ENCODE results near the gene TNS1.

Gene TNS1

DNA sequence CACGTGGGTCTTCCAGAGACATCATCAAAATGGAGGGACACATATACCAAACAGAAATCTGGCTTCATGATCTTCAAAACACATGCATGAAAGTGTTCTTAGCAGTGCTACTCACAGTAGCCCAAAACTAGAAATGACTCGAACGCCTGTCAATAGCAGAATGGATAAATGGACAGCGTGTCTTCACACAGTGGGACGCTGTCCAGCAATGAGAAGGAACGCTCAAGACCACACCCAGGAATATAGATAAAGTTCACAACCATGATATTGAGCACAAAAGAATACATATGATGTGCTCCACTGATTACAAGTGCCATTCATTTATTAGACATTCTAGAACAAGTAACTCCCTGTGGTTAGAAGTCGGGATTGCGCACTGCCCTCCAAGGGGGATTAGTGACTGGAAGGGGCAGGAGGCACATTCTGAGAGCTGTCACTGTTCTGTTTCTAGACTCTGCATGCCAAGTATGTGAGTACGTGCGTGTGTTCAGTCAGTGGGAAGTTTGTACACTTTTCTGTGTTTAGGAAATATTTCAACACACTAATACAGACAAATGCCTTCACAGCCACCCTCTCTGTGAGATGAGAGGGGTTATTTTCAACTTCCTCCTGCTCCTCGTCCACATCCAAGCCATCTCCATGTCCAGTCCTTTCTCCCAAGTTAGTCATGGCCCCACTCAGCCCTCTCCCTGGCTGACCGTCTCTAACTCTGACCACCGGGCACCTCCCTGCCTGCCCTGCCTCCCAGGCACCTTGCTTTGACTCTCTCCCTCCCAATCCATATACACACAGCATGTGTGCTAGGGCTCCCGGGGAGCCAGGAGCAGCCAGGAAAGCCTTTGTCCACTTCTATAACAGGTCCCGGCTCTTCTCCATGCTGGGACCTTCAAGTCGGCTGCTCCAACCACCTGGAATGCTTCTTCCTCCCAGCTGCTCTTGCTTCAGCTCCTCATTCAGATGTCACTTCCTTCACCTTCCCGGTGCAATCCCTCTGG is 26.9 kb upstream of the TNS1 start:
- H3K9me3 ChIP-seq (ENCODE audit: control insufficient read depth, low read length), result no peaks in the 10 kb centered on the region
- H3K27ac ChIP-seq (ENCODE audit: insufficient read depth, low read length, poor library complexity, severe bottlenecking), result no peak overlapping the region
- no peak for DNase-seq
- H3K4me1 ChIP-seq (ENCODE audit: control insufficient read depth, insufficient read depth, low read length, poor library complexity, severe bottlenecking), result peaks cover 4% of the 10 kb centered on the region
- H3K4me3 ChIP-seq (ENCODE audit: insufficient read depth, low read depth, low read length, poor library complexity, severe bottlenecking), result no peak overlapping the region
- no peaks in the 10 kb centered on the region for H3K36me3 ChIP-seq (ENCODE audit: control insufficient read depth, insufficient read depth, low read length)
- no peaks in the 10 kb centered on the region for H3K27me3 ChIP-seq (replicated peaks; ENCODE audit: control insufficient read depth, insufficient read depth, low read length, poor library complexity, severe bottlenecking)

DNA sequence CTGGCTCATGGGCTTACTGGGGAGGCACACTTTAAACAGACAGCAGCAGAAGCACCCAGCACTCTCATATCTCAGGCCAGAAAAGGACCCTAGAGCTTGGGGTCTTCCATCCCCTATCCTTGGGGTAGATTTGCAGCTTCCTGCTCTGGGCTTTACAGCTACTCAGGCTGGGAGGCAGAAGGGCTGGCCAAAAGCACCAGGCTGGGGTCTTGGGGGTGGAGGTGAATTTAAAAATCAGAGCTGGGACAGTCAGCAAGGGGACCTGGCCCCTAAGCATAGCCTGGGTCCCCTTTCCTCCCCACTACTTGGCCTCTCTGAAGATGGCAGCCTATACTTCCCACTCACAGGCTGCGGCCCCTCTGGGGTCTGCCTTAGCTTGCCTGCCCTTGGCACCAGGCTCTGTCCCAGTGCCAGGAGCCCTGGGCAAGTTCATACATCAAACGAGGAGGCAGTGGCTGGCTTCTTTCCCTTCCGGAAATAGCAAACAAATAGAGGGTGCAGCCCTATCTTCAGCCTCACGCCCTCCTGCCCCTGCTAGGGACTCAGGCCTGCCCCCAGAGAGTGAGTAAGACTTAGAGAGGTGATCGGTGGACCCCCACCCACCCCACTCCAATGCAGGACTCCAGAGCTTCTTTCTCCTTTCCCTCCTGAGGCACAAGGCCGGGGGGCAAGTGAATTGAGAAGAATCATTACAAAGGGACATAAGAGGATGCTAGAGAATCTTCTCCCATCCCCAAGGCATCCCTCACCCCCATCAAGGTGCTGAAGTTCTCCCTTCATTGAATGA is 26.0 kb upstream of the TNS1 start:
- Histone ChIP-seq H3K27ac (ENCODE audit: insufficient read depth, low read length, poor library complexity, severe bottlenecking) (no peak overlapping the region), H3K27me3 (replicated peaks; ENCODE audit: control insufficient read depth, insufficient read depth, low read length, poor library complexity, severe bottlenecking) (no peaks in the 10 kb centered on the region), H3K4me1 (ENCODE audit: control insufficient read depth, insufficient read depth, low read length, poor library complexity, severe bottlenecking) (no peaks in the 10 kb centered on the region), H3K9me3 (ENCODE audit: control insufficient read depth, low read length) (no peaks in the 10 kb centered on the region), H3K36me3 (ENCODE audit: control insufficient read depth, insufficient read depth, low read length) (no peaks in the 10 kb centered on the region), H3K4me3 (ENCODE audit: insufficient read depth, low read depth, low read length, poor library complexity, severe bottlenecking) (no peak overlapping the region)
- DNase-seq, result no peak

DNA sequence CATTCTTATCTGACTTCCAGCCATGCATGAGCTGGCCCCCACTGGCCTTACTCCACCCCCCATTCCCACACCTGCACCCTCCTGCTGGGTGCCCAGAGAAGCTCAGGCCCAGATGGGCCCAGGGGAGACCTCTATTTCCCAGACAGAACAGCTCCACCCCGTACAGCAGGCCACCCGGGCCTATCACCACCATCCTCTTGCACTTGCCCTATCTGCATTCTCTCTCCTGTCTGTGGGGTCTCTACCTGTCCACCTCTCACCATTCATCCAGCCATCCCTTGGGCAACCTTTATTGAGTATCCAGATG is 25.3 kb upstream of the TNS1 start:
- Histone ChIP-seq H3K9me3 (ENCODE audit: control insufficient read depth, low read length) (no peaks in the 10 kb centered on the region), H3K27me3 (replicated peaks; ENCODE audit: control insufficient read depth, insufficient read depth, low read length, poor library complexity, severe bottlenecking) (no peaks in the 10 kb centered on the region), H3K4me1 (ENCODE audit: control insufficient read depth, insufficient read depth, low read length, poor library complexity, severe bottlenecking) (no peaks in the 10 kb centered on the region), H3K4me3 (ENCODE audit: insufficient read depth, low read depth, low read length, poor library complexity, severe bottlenecking) (no peak overlapping the region), H3K27ac (ENCODE audit: insufficient read depth, low read length, poor library complexity, severe bottlenecking) (no peak overlapping the region), H3K36me3 (ENCODE audit: control insufficient read depth, insufficient read depth, low read length) (no peaks in the 10 kb centered on the region)
- no peak for DNase-seq

DNA sequence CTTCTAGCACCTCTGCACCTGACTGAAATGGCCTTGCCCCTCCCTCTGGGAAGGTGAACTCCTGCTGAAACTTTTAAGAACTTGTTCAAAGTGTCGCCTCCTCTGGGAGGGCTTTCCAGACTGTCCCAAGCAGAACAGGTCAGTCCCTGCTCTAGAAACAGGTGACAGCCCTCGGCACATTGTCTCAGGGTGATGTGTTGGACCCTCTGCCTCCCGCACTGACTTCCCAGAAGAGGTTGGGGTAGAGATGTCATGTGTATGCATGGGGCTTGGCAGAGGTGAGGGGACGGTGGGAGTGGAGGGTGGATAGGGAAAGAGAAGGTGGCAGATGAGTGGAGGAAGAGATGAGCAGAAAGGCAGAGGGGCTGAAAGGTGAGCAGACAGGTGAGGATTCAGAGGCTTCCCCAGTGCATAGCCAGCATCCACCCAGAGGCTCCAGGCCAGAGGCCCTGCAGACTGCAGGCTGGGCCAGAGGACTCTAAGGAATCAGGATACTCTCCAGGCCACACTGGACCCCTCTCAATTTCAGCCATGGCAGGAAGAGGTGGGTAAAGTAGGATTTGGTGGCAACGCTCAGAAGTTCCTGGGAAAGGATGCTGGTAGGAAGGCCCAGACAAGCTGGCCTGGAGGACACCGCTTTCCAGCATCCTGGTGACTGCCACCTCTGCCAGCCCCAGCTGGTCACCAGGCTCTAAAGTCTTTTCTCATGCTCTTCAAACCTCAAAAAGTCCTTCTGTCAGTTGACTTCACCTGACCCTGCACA is 24.8 kb upstream of the TNS1 start:
- no peak overlapping the region for H3K27ac ChIP-seq (ENCODE audit: insufficient read depth, low read length, poor library complexity, severe bottlenecking)
- H3K9me3 ChIP-seq (ENCODE audit: control insufficient read depth, low read length), result no peaks in the 10 kb centered on the region
- no peaks in the 10 kb centered on the region for H3K27me3 ChIP-seq (replicated peaks; ENCODE audit: control insufficient read depth, insufficient read depth, low read length, poor library complexity, severe bottlenecking)
- no peaks in the 10 kb centered on the region for H3K4me1 ChIP-seq (ENCODE audit: control insufficient read depth, insufficient read depth, low read length, poor library complexity, severe bottlenecking)
- no peak for DNase-seq
- H3K4me3 ChIP-seq (ENCODE audit: insufficient read depth, low read depth, low read length, poor library complexity, severe bottlenecking), result no peak overlapping the region
- H3K36me3 ChIP-seq (ENCODE audit: control insufficient read depth, insufficient read depth, low read length), result no peaks in the 10 kb centered on the region

DNA sequence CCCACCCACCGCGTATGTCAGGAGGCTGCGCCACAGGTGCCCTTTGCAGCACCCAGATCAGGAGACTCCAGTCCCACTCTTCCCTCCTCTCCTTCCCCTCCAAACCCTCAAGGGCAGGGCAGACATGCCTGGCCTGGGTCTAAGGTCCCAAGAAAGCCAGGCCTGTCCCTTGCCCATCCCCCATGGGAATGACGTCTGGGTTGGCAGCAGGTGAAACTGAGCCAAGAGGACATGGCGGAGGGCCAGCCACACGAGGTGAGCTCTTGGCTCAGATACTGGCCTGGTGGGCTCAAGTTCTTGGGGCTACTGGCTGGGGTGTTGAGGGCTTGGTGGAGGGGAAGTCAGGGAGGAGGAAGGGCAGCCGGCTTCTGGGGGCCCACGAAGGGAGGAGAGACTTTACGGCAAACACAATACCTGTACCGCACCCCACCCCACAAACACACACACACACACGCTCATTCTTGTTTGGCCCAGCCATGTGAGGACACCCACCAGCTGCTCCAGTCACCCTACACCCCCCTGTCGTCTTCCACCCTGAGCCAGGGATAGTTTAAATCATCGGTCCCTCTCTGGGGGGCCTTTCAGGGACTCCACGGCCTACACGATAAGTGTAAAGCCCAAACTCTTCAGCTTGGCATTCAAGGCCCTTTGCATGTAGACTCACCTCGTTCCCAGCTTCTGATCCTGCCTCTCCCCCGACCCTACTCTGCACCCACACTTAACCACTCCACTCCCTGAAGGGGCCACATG is 24.1 kb upstream of the TNS1 start:
- Histone ChIP-seq H3K4me1 (ENCODE audit: control insufficient read depth, insufficient read depth, low read length, poor library complexity, severe bottlenecking) (no peaks in the 10 kb centered on the region), H3K4me3 (ENCODE audit: insufficient read depth, low read depth, low read length, poor library complexity, severe bottlenecking) (no peak overlapping the region), H3K9me3 (ENCODE audit: control insufficient read depth, low read length) (no peaks in the 10 kb centered on the region), H3K27ac (ENCODE audit: insufficient read depth, low read length, poor library complexity, severe bottlenecking) (no peak overlapping the region), H3K36me3 (ENCODE audit: control insufficient read depth, insufficient read depth, low read length) (no peaks in the 10 kb centered on the region), H3K27me3 (replicated peaks; ENCODE audit: control insufficient read depth, insufficient read depth, low read length, poor library complexity, severe bottlenecking) (no peaks in the 10 kb centered on the region)
- DNase-seq, result no peak

DNA sequence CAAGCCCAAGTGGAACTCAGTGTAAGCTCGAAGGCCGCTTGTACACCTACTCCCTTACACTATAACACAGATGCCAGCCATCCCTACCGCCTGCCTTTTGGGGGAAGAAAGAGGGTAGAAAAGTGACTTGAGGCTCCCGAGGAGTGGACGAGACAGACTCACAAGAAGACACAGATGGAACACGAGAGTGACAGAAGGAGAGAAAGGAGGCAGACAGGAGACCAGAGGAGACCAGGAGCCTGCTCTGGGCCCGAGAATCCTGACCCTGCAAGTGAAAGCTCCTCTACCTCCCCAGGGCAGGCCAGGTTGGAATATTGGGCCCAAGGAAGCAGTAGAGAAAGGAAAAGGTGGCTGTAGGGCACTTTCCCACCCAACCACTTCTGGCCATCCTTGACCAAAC is 23.4 kb upstream of the TNS1 start:
- no peak overlapping the region for H3K27ac ChIP-seq (ENCODE audit: insufficient read depth, low read length, poor library complexity, severe bottlenecking)

DNA sequence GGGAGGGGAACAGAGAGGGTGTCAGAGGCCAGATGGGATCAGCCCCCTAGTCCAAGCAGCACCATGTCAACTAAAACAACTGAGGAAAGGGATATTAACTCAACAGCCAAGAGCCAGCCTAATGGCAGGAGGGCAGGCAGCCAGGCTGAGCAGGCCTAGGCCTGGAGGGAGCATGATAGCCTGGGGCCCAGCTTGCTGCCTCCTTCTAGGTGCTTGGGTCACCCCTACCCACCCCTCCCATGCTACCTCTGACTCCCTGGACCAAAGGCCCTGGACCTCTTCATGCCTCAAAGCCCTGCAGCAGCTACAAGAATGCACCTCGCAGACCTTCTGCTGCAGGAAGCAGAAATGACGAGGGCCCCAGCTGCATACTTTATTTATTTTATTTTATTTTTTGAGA is 22.1 kb upstream of the TNS1 start:
- Histone ChIP-seq H3K27ac (ENCODE audit: insufficient read depth, low read length, poor library complexity, severe bottlenecking) (no peak overlapping the region), H3K4me1 (ENCODE audit: control insufficient read depth, insufficient read depth, low read length, poor library complexity, severe bottlenecking) (no peaks in the 10 kb centered on the region), H3K9me3 (ENCODE audit: control insufficient read depth, low read length) (no peaks in the 10 kb centered on the region), H3K36me3 (ENCODE audit: control insufficient read depth, insufficient read depth, low read length) (no peaks in the 10 kb centered on the region), H3K4me3 (ENCODE audit: insufficient read depth, low read depth, low read length, poor library complexity, severe bottlenecking) (no peak overlapping the region), H3K27me3 (replicated peaks; ENCODE audit: control insufficient read depth, insufficient read depth, low read length, poor library complexity, severe bottlenecking) (no peaks in the 10 kb centered on the region)
- DNase-seq, result no peak

More for the DNA sequence above, 23.4 kb upstream of the TNS1 start:
- no peaks in the 10 kb centered on the region for H3K9me3 ChIP-seq (ENCODE audit: control insufficient read depth, low read length)
- H3K27me3 ChIP-seq (replicated peaks; ENCODE audit: control insufficient read depth, insufficient read depth, low read length, poor library complexity, severe bottlenecking), result no peaks in the 10 kb centered on the region
- H3K4me1 ChIP-seq (ENCODE audit: control insufficient read depth, insufficient read depth, low read length, poor library complexity, severe bottlenecking), result no peaks in the 10 kb centered on the region
- H3K4me3 ChIP-seq (ENCODE audit: insufficient read depth, low read depth, low read length, poor library complexity, severe bottlenecking), result no peak overlapping the region
- DNase-seq, result no peak
- no peaks in the 10 kb centered on the region for H3K36me3 ChIP-seq (ENCODE audit: control insufficient read depth, insufficient read depth, low read length)

DNA sequence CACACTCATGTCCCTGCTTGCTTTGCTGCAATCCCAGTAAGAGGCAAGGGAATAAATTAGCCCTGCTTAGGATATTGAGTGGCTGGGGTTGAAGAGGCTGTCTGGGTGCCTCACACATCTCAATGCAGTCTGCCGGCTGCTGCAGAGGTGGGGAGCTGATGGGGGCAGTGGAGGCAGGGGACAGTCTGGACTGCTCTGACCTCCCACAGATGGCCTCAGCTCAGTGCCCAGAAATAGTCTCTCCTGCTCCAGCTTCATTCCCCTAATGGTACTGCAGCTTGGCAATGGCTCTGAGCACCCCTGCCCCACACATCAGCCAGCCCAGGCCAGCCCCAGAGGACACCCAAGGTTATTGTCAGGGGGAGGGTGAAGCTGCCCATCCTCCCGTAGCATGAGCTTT is 21.5 kb upstream of the TNS1 start:
- Histone ChIP-seq H3K27ac (ENCODE audit: insufficient read depth, low read length, poor library complexity, severe bottlenecking) (no peak overlapping the region), H3K4me1 (ENCODE audit: control insufficient read depth, insufficient read depth, low read length, poor library complexity, severe bottlenecking) (no peaks in the 10 kb centered on the region)
- no peak for DNase-seq

DNA sequence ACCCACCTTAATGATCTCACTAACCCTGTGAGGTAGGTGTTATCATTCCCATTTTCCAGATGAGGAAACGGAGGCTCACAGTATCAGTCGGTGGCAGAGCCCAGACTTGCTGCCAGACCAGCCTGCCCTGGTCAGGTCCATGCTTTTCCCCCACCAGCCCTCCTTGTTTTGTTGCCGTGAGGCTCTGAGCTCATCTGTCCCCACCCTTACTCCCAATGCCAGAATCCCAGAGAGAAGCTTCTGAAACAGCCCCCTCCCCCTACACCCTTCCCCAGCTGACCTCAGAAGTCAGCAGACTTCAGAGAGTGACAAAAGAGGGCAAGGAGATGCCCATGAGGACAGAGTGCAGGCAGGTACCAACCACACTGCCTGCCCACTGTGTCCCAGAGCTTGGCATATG is 20.8 kb upstream of the TNS1 start:
- Histone ChIP-seq H3K36me3 (ENCODE audit: control insufficient read depth, insufficient read depth, low read length) (no peaks in the 10 kb centered on the region), H3K27ac (ENCODE audit: insufficient read depth, low read length, poor library complexity, severe bottlenecking) (no peak overlapping the region), H3K9me3 (ENCODE audit: control insufficient read depth, low read length) (no peaks in the 10 kb centered on the region), H3K4me1 (ENCODE audit: control insufficient read depth, insufficient read depth, low read length, poor library complexity, severe bottlenecking) (no peaks in the 10 kb centered on the region), H3K27me3 (replicated peaks; ENCODE audit: control insufficient read depth, insufficient read depth, low read length, poor library complexity, severe bottlenecking) (no peaks in the 10 kb centered on the region), H3K4me3 (ENCODE audit: insufficient read depth, low read depth, low read length, poor library complexity, severe bottlenecking) (no peak overlapping the region)
- DNase-seq, result no peak

More for the DNA sequence above, 21.5 kb upstream of the TNS1 start:
- Histone ChIP-seq H3K4me3 (ENCODE audit: insufficient read depth, low read depth, low read length, poor library complexity, severe bottlenecking) (no peak overlapping the region), H3K9me3 (ENCODE audit: control insufficient read depth, low read length) (no peaks in the 10 kb centered on the region), H3K27me3 (replicated peaks; ENCODE audit: control insufficient read depth, insufficient read depth, low read length, poor library complexity, severe bottlenecking) (no peaks in the 10 kb centered on the region), H3K36me3 (ENCODE audit: control insufficient read depth, insufficient read depth, low read length) (no peaks in the 10 kb centered on the region)

Data from effector memory CD4-positive, alpha-beta T cell (primary cell).